Astrocyte of the spinal cord (primary cell): ENCODE results near the gene MND1.

ENCODE experiments used
- DNase-seq: peaks from one replicate; pipeline ENCODE4 v3.0.0; 2011; ENCODE audit warnings: low read depth, low spot score
- H3K4me3 ChIP-seq: 2 replicates; pipeline ENCODE4 v1.5.1; 2011; ENCODE audit warnings: low read depth, mild to moderate bottlenecking, low read length, moderate library complexity
- CTCF ChIP-seq: IDR thresholded peaks from 2 replicates; pipeline ENCODE4 v1.5.1; 2012; ENCODE audit warnings: low read depth, mild to moderate bottlenecking, low read length, inconsistent platforms
- in situ Hi-C: cut with HindIII; loops from 2 replicates; pipeline ENCODE4 v1.10.0; 2017; ENCODE audit warnings: low sequenced_read_pairs

MND1 gene

GRCh38 chr4:153372967-153373562 lies 28.6 kb downstream of the MND1 start:
- no peak for TF ChIP-seq CTCF
- DNase-seq: no peak
- in situ Hi-C loops: no loop called here
- no peak overlapping the region for H3K4me3 ChIP-seq

DNA sequence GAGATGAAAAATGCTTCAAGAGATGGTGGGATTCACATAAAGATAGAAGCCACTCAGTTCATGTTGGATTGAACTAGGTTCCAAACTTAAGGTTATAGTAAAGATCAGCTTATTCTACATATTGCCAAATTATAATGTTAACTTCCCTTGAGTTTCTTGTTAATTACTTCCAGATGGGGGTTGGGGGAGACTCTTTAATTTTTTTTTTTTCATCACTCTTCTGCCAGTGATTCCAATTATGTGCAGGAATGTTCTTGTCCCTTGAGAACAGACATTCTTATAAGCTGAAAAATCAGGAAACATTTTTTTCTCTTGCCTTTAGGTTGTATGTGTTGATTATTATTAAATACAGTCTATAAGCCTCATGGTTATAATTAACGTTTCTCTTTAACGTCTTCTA lies 30.0 kb downstream of the MND1 start:
- H3K4me3 ChIP-seq: no peak overlapping the region
- DNase-seq: no peak
- in situ Hi-C loops: no loop called here
- TF ChIP-seq CTCF: no peak

DNA sequence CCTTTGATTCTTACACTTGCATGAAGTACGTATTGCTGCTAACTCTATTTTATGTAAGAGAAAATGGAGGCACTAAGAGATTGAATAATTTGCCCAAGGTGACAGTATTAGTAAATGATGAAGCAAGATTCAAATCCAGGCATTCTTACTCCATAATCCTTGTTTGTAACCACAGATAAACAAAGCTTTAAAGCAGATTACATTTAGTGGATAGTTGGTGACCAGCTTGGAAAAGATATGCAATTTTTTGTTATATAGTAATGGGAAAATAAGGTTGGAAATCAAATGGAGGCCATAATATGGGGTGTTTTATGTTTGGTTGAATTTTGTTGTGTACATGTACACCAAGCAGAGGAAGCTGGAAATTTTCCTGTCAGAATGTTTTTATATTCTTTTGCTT lies 30.8 kb downstream of the MND1 start:
- in situ Hi-C loops: no loop called here
- no peak for DNase-seq
- no peak for TF ChIP-seq CTCF
- H3K4me3 ChIP-seq: no peak overlapping the region

- TF ChIP-seq CTCF: no peak
- no peak overlapping the region for H3K4me3 ChIP-seq
- DNase-seq: no peak
- in situ Hi-C loops: no loop called here
These were observed 38.6 kb downstream of the MND1 start for GRCh38 chr4:153383131-153383530.

GRCh38 chr4:153384160-153384559 lies 39.7 kb downstream of the MND1 start:
- H3K4me3 ChIP-seq: no peak overlapping the region
- in situ Hi-C loops: no loop called here
- no peak for TF ChIP-seq CTCF
- DNase-seq: no peak

GRCh38 chr4:153385784-153386183 lies 41.3 kb downstream of the MND1 start:
- no peak overlapping the region for H3K4me3 ChIP-seq
- DNase-seq: no peak
- in situ Hi-C loops: no loop called here
- no peak for TF ChIP-seq CTCF

- H3K4me3 ChIP-seq: no peak overlapping the region
- no peak for DNase-seq
- in situ Hi-C loops: no loop called here
- TF ChIP-seq CTCF: no peak
These were observed 43.5 kb downstream of the MND1 start for GRCh38 chr4:153387981-153388380.
